ENCODE data around the gene JAK1.

Gene JAK1

GRCh38 chr1:64873576-64873975 lies 92.8 kb downstream of the JAK1 start:
- in situ Hi-C loops (cut with MboI; ENCODE audit: low sequenced_read_pairs): no loop called here

GRCh38 chr1:64872067-64872466 lies 94.3 kb downstream of the JAK1 start:
- in situ Hi-C loops (cut with MboI; ENCODE audit: low sequenced_read_pairs): no loop called here

- in situ Hi-C loops (cut with MboI; ENCODE audit: low sequenced_read_pairs): no loop called here
Measured at GRCh38 chr1:64871256-64871655, 95.1 kb downstream of the JAK1 start.

GRCh38 chr1:64867266-64867665 lies 99.1 kb downstream of the JAK1 start:
- in situ Hi-C loops (cut with MboI; ENCODE audit: low sequenced_read_pairs): no loop called here

GRCh38 chr1:64866689-64867088 lies 99.7 kb downstream of the JAK1 start:
- in situ Hi-C loops (cut with MboI; ENCODE audit: low sequenced_read_pairs): no loop called here

- in situ Hi-C loops (cut with MboI; ENCODE audit: low sequenced_read_pairs): no loop called here
Measured at GRCh38 chr1:64865105-64865757, 101.1 kb downstream of the JAK1 start.

- in situ Hi-C loops (cut with MboI; ENCODE audit: low sequenced_read_pairs): no loop called here
Measured at GRCh38 chr1:64864018-64864940, 102.1 kb downstream of the JAK1 start.

- in situ Hi-C loops (cut with MboI; ENCODE audit: low sequenced_read_pairs): no loop called here
Measured at GRCh38 chr1:64861611-64862010, 104.7 kb downstream of the JAK1 start.

GRCh38 chr1:64857347-64857746 lies 109.0 kb downstream of the JAK1 start:
- in situ Hi-C loops (cut with MboI; ENCODE audit: low sequenced_read_pairs): no loop called here

- in situ Hi-C loops (cut with MboI; ENCODE audit: low sequenced_read_pairs): no loop called here
Measured at GRCh38 chr1:64856553-64856952, 109.8 kb downstream of the JAK1 start.

- in situ Hi-C loops (cut with MboI; ENCODE audit: low sequenced_read_pairs): no loop called here
Measured at GRCh38 chr1:64855557-64855956, 110.8 kb downstream of the JAK1 start.

GRCh38 chr1:64854674-64855073 lies 111.7 kb downstream of the JAK1 start:
- in situ Hi-C loops (cut with MboI; ENCODE audit: low sequenced_read_pairs): no loop called here

- in situ Hi-C loops (cut with MboI; ENCODE audit: low sequenced_read_pairs): no loop called here
Measured at GRCh38 chr1:64851664-64852063, 114.7 kb downstream of the JAK1 start.

GRCh38 chr1:64850846-64851245 lies 115.5 kb downstream of the JAK1 start:
- in situ Hi-C loops (cut with MboI; ENCODE audit: low sequenced_read_pairs): no loop called here

- in situ Hi-C loops (cut with MboI; ENCODE audit: low sequenced_read_pairs): loop anchor here (25.0 kb wide), 1 partner anchor 588 kb away; no protein-coding TSS in a partner anchor
Measured at GRCh38 chr1:64849942-64850341, 116.4 kb downstream of the JAK1 start.

GRCh38 chr1:64848803-64849202 lies 117.5 kb downstream of the JAK1 start:
- in situ Hi-C loops (cut with MboI; ENCODE audit: low sequenced_read_pairs): loop anchor here (25.0 kb wide), 1 partner anchor 587 kb away; no protein-coding TSS in a partner anchor

- in situ Hi-C loops (cut with MboI; ENCODE audit: low sequenced_read_pairs): loop anchor here (25.0 kb wide), 1 partner anchor 586 kb away; no protein-coding TSS in a partner anchor
Measured at GRCh38 chr1:64848136-64848535, 118.2 kb downstream of the JAK1 start.

GRCh38 chr1:64847666-64848065 lies 118.7 kb downstream of the JAK1 start:
- in situ Hi-C loops (cut with MboI; ENCODE audit: low sequenced_read_pairs): loop anchor here (25.0 kb wide), 1 partner anchor 585 kb away; no protein-coding TSS in a partner anchor

- in situ Hi-C loops (cut with MboI; ENCODE audit: low sequenced_read_pairs): loop anchor here (25.0 kb wide), 1 partner anchor 585 kb away; no protein-coding TSS in a partner anchor
Measured at GRCh38 chr1:64846573-64847430, 119.5 kb downstream of the JAK1 start.

GRCh38 chr1:64845831-64846425 lies 120.4 kb downstream of the JAK1 start:
- in situ Hi-C loops (cut with MboI; ENCODE audit: low sequenced_read_pairs): loop anchor here (25.0 kb wide), 1 partner anchor 584 kb away; no protein-coding TSS in a partner anchor
